ENCODE data around the gene STK32B. TPM values are rescaled to one million over a fixed set of nuclear protein-coding genes. Genes with fewer than 3 reads are reported as not detected.
A peak's percentile ranks its signal among the peaks of the same experiment; 100 is the strongest.

STK32B gene
- total RNA-seq, 4 donors from 2014 or later = 0.09 to 3.2 (median 0.38) TPM; not detected in 1

GRCh38 chr4:5143306-5143861 lies 92.1 kb downstream of the STK32B start:
- TF ChIP-seq POLR2A (IDR thresholded peaks at IDR 0.05) (no peak), CTCF (IDR thresholded peaks at IDR 0.05) (no peak)
- Histone ChIP-seq H3K9me3 (no peaks in the 10 kb centered on the region), H3K36me3 (no peaks in the 10 kb centered on the region), H3K27ac (peak overlapping the region in 1 of 4 donors; percentile 31), H3K27me3 (no peaks in the 10 kb centered on the region), H3K4me3 (no peak overlapping the region), H3K4me1 (peaks cover 0 to 7% (median 0%) of the 10 kb centered on the region in 3 donors)
- DNase-seq = no peak
- intact Hi-C loops (cut with DNase I) = no loop called here
- 63 to 94% methylated on average over 2 to 3 of the region's 3 CpGs for WGBS, 2 donors

- WGBS, 2 donors = 39 to 80% methylated on average over 3 to 4 of the region's 4 CpGs
- Histone ChIP-seq H3K27me3 (no peaks in the 10 kb centered on the region), H3K4me1 (peaks cover 0 to 7% (median 0%) of the 10 kb centered on the region in 3 donors), H3K4me3 (no peak overlapping the region), H3K36me3 (no peaks in the 10 kb centered on the region), H3K27ac (peak overlapping the region in 1 of 4 donors; percentile 31), H3K9me3 (no peaks in the 10 kb centered on the region)
- TF ChIP-seq CTCF (IDR thresholded peaks at IDR 0.05) (no peak), POLR2A (IDR thresholded peaks at IDR 0.05) (no peak)
- no peak for DNase-seq
- intact Hi-C loops (cut with DNase I) = no loop called here
These were observed 92.7 kb downstream of the STK32B start for GRCh38 chr4:5143940-5144339.

GRCh38 chr4:5144384-5144783 lies 93.1 kb downstream of the STK32B start:
- 57 to 67% methylated on average over 2 of the region's 2 CpGs for WGBS, 2 donors
- H3K4me1 ChIP-seq = peaks cover 0 to 7% (median 0%) of the 10 kb centered on the region in 3 donors
- DNase-seq = no peak
- TF ChIP-seq POLR2A (IDR thresholded peaks at IDR 0.05) (no peak), CTCF (IDR thresholded peaks at IDR 0.05) (no peak)
- H3K4me3 ChIP-seq = no peak overlapping the region
- no peaks in the 10 kb centered on the region for H3K36me3 ChIP-seq
- H3K27me3 ChIP-seq = no peaks in the 10 kb centered on the region
- H3K27ac ChIP-seq = peak overlapping the region in 1 of 4 donors; percentile 31
- intact Hi-C loops (cut with DNase I) = no loop called here
- no peaks in the 10 kb centered on the region for H3K9me3 ChIP-seq

- 75 to 87% methylated on average over 6 of the region's 6 CpGs for WGBS, 2 donors
These were observed 95.0 kb downstream of the STK32B start for GRCh38 chr4:5146248-5146647.

More at GRCh38 chr4:5146248-5146647, 95.0 kb downstream of the STK32B start:
- intact Hi-C loops (cut with DNase I) = no loop called here
- no peaks in the 10 kb centered on the region for H3K36me3 ChIP-seq
- peaks cover 0 to 7% (median 0%) of the 10 kb centered on the region in 3 donors for H3K4me1 ChIP-seq
- peaks cover 0 to 5% (median 0%) of the 10 kb centered on the region in 4 donors for H3K27me3 ChIP-seq
- TF ChIP-seq POLR2A (IDR thresholded peaks at IDR 0.05) (no peak), CTCF (IDR thresholded peaks at IDR 0.05) (no peak)
- DNase-seq = no peak
- no peak overlapping the region for H3K27ac ChIP-seq
- no peaks in the 10 kb centered on the region for H3K9me3 ChIP-seq
- no peak overlapping the region for H3K4me3 ChIP-seq
